H1 (cell line): ENCODE data around the gene RAB3C. TPM values are rescaled to one million over a fixed set of nuclear protein-coding genes. Genes with fewer than 3 reads are reported as not detected.

ENCODE experiments used
- ATF3 ChIP-seq: IDR thresholded peaks from 2 replicates; pipeline ENCODE4 v1.6.1; 2011; ENCODE audit warnings: low read depth, mild to moderate bottlenecking, low read length; ENCODE audit not compliant: insufficient read depth
- CEBPB ChIP-seq: IDR thresholded peaks from 2 replicates; pipeline ENCODE4 v1.6.1; 2012; ENCODE audit warnings: low read depth, low read length
- CTCF ChIP-seq, 3 experiments: IDR thresholded peaks; 1 replicate in 2 of 3; 2 replicates in 1 of 3; pipeline versions ENCODE4 v1.5.1 to v1.6.1; 2011; ENCODE audit warnings: low read length in 3 of 3, mild to moderate bottlenecking in 3 of 3, inconsistent platforms in 2 of 3, low read depth in 1 of 3, moderate library complexity in 1 of 3; ENCODE audit not compliant: insufficient read depth in 1 of 3; ENCODE audit errors: control extremely low read depth in 1 of 3
- TCF12 ChIP-seq: IDR thresholded peaks from 2 replicates; pipeline ENCODE4 v1.6.1; 2011; ENCODE audit warnings: low read depth, mild to moderate bottlenecking, low read length
- polyA plus RNA-seq, 7 experiments: library from polyadenylated mRNA; depleted of rRNA in 3 of 7; stranded (reverse) in 5 of 7; unstranded in 2 of 7; fragments of >200 nt in 5 of 7; fragments of 200-250 nt in 2 of 7; gene quantifications; 1 replicate in 5 of 7; 2 replicates in 1 of 7; 4 replicates in 1 of 7; pipeline versions ENCODE4 v1.2.1 to v1.2.3, GENCODE V29; 2011 to 2013; ENCODE audit warnings: missing spikeins in 2 of 7, mixed read lengths in 2 of 7
- total RNA-seq: library from RNA; stranded (reverse); fragmentation: NEBNext Ultra II Directional; extraction: Animal tissue kit (Norgen Biotek cat#: 25700); gene quantifications from 2 replicates; pipeline ENCODE4 v1.2.1, GENCODE V29; 2021

Gene RAB3C
- total and polyA plus RNA-seq, 2 of the 8 experiments (the other 6 are each of a cell fraction or from before 2014, with no cell fraction given) = 14.7 to 18.3 TPM

- TF ChIP-seq CTCF (IDR thresholded peaks at IDR 0.05; ENCODE audit: control extremely low read depth in 1 of 3, insufficient read depth in 1 of 3, low read depth in 1 of 3, low read length in 3 of 3) (no peak), ATF3 (no peak), TCF12 (no peak), CEBPB (no peak)
Observed at GRCh38 chr5:58675341-58675740, 92.5 kb downstream of the RAB3C start (continued).
